ENCODE data around the gene CRISP1. TPM values are rescaled to one million over a fixed set of nuclear protein-coding genes. Genes with fewer than 3 reads are reported as not detected.

Gene CRISP1
- total and polyA plus RNA-seq, 2 donors (not counting 3 experiments of a cell fraction or from before 2014, with no cell fraction given): not detected

DNA sequence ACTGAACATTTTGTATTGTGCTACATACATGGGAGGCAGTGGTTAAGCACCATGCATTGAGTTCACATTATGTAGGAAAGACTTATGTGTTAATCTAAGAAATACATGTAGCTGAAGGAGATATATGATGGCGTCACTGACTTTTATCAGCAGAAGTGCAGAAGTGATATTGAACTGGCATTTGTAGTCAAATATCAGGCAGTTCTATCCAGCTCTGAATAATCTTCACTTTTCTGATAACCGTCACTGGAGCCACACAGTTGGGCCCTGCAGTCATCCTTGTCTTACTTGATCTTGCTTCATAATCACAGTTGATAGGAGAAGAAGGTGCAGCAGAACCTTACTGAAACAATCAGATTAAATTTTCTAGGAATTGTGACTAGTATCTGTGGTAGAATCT lies 26.4 kb downstream of the CRISP1 start:
- dilution Hi-C loops (cut with MboI; ENCODE audit: extremely low pct_ligation_motif_present, low sequenced_read_pairs) (no loop called here), intact Hi-C loops (cut with micrococcal nuclease) (no loop called here)
- Histone ChIP-seq H3K79me2 (ENCODE audit: control insufficient read depth, insufficient read depth, low read length) (no peaks in the 10 kb centered on the region), H4K20me1 (replicated peaks; ENCODE audit: control insufficient read depth, extremely low read depth, insufficient read depth, low read length) (no peaks in the 10 kb centered on the region), H3K9me3 (replicated peaks; ENCODE audit: control insufficient read depth, insufficient read depth, low read length) (no peaks in the 10 kb centered on the region), H3K27ac (ENCODE audit: insufficient read depth, low read depth, low read length) (no peak overlapping the region), H3K9me1 (replicated peaks; ENCODE audit: control insufficient read depth, extremely low read depth, insufficient read depth, low read length) (no peaks in the 10 kb centered on the region), H3K4me2 (ENCODE audit: insufficient read depth, low read length) (no peak overlapping the region), H3K36me3 (ENCODE audit: control insufficient read depth in 2 of 2, extremely low read depth in 1 of 2, insufficient read depth in 2 of 2, low read length in 2 of 2) (no peaks in the 10 kb centered on the region), H3K4me1 (ENCODE audit: control insufficient read depth, extremely low read depth, insufficient read depth, low read length) (no peaks in the 10 kb centered on the region), H3K9ac (replicated peaks; ENCODE audit: extremely low read depth, insufficient read depth, low read length) (no peak overlapping the region), H3K4me3 (replicated peaks in 1 of 3; ENCODE audit: insufficient read depth in 1 of 3, low read depth in 1 of 3, low read length in 3 of 3) (no peak overlapping the region), H2AFZ (ENCODE audit: low read depth, low read length) (no peak overlapping the region), H3K27me3 (ENCODE audit: control insufficient read depth in 2 of 2, insufficient read depth in 2 of 2, low read length in 2 of 2) (no peaks in the 10 kb centered on the region)
- no TSS peak for BruUV-seq (replicated peaks)
- no peak for TF ChIP-seq GATA2 (IDR thresholded peaks at IDR 0.05; ENCODE audit: insufficient read depth, insufficient read length, low read depth, low read length)
- TF ChIP-seq MYC (IDR thresholded peaks at IDR 0.05; ENCODE audit: low read depth, low read length): no peak
- FAIRE-seq: no peak
- POLR2A ChIA-PET: no interaction called here
- no peak for DNase-seq (ENCODE audit: low read depth, low spot score)
- CTCF ChIA-PET: no interaction called here

DNA sequence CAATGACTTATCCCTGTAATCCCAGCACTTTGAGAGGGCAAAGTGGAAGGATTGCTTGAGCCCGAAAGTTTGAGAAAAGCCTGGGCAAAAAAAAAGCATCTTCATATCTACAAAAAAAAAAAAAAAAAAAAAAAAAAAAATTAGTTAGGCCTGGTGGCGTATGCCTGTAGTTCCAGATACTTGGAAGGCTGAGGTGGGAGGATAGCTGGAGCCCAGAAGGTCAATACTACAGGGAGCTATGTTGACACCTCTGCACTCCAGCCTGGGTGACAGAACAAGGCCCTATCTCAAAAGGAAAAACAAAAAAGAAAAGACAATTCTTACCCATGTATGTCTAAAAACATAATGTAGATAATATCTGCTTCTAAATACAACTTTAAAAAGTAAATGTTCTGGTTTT lies 27.2 kb downstream of the CRISP1 start:
- Histone ChIP-seq H3K9me3 (replicated peaks; ENCODE audit: control insufficient read depth, insufficient read depth, low read length) (no peaks in the 10 kb centered on the region), H3K4me3 (replicated peaks in 1 of 3; ENCODE audit: insufficient read depth in 1 of 3, low read depth in 1 of 3, low read length in 3 of 3) (no peak overlapping the region), H3K9ac (replicated peaks; ENCODE audit: extremely low read depth, insufficient read depth, low read length) (no peak overlapping the region), H3K79me2 (ENCODE audit: control insufficient read depth, insufficient read depth, low read length) (no peaks in the 10 kb centered on the region), H3K9me1 (replicated peaks; ENCODE audit: control insufficient read depth, extremely low read depth, insufficient read depth, low read length) (no peaks in the 10 kb centered on the region), H3K4me2 (ENCODE audit: insufficient read depth, low read length) (no peak overlapping the region), H3K27me3 (ENCODE audit: control insufficient read depth in 2 of 2, insufficient read depth in 2 of 2, low read length in 2 of 2) (no peaks in the 10 kb centered on the region), H4K20me1 (replicated peaks; ENCODE audit: control insufficient read depth, extremely low read depth, insufficient read depth, low read length) (no peaks in the 10 kb centered on the region), H2AFZ (ENCODE audit: low read depth, low read length) (no peak overlapping the region), H3K36me3 (ENCODE audit: control insufficient read depth in 2 of 2, extremely low read depth in 1 of 2, insufficient read depth in 2 of 2, low read length in 2 of 2) (no peaks in the 10 kb centered on the region), H3K27ac (ENCODE audit: insufficient read depth, low read depth, low read length) (no peak overlapping the region), H3K4me1 (ENCODE audit: control insufficient read depth, extremely low read depth, insufficient read depth, low read length) (no peaks in the 10 kb centered on the region)
- no peak for DNase-seq (ENCODE audit: low read depth, low spot score)
- ChIA-PET CTCF (no interaction called here), POLR2A (interaction anchor here (0.6 kb wide), 1 partner anchor 884 kb away, joined by 3 read pairs; no protein-coding TSS in a partner anchor)
- intact Hi-C loops (cut with micrococcal nuclease) (no loop called here), dilution Hi-C loops (cut with MboI; ENCODE audit: extremely low pct_ligation_motif_present, low sequenced_read_pairs) (no loop called here)
- BruUV-seq (replicated peaks): no TSS peak
- FAIRE-seq: no peak
- TF ChIP-seq, protein P1, sequence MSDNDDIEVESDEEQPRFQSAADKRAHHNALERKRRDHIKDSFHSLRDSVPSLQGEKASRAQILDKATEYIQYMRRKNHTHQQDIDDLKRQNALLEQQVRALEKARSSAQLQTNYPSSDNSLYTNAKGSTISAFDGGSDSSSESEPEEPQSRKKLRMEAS (IDR thresholded peaks at IDR 0.05; ENCODE audit: insufficient read depth, insufficient read length): no peak
- TF ChIP-seq GATA2 (IDR thresholded peaks at IDR 0.05; ENCODE audit: insufficient read depth, insufficient read length, low read depth, low read length): no peak
- TF ChIP-seq, protein P2, sequence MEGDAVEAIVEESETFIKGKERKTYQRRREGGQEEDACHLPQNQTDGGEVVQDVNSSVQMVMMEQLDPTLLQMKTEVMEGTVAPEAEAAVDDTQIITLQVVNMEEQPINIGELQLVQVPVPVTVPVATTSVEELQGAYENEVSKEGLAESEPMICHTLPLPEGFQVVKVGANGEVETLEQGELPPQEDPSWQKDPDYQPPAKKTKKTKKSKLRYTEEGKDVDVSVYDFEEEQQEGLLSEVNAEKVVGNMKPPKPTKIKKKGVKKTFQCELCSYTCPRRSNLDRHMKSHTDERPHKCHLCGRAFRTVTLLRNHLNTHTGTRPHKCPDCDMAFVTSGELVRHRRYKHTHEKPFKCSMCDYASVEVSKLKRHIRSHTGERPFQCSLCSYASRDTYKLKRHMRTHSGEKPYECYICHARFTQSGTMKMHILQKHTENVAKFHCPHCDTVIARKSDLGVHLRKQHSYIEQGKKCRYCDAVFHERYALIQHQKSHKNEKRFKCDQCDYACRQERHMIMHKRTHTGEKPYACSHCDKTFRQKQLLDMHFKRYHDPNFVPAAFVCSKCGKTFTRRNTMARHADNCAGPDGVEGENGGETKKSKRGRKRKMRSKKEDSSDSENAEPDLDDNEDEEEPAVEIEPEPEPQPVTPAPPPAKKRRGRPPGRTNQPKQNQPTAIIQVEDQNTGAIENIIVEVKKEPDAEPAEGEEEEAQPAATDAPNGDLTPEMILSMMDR (IDR thresholded peaks at IDR 0.05; ENCODE audit: extremely low read depth in 1 of 2, insufficient read depth in 1 of 2, low read depth in 1 of 2, low read length in 2 of 2): no peak
- TF ChIP-seq FOS (IDR thresholded peaks at IDR 0.05; ENCODE audit: borderline replicate concordance, insufficient read depth, low read length): no peak
- TF ChIP-seq JUN (IDR thresholded peaks at IDR 0.05; ENCODE audit: borderline replicate concordance, insufficient read depth, insufficient read length, low read depth): no peak
- no peak for TF ChIP-seq EZH2 (IDR thresholded peaks at IDR 0.05; ENCODE audit: borderline replicate concordance, low read depth, low read length, severe bottlenecking)
- no peak for TF ChIP-seq MYC (IDR thresholded peaks at IDR 0.05; ENCODE audit: low read depth, low read length)
- TF ChIP-seq POLR2A (IDR thresholded peaks at IDR 0.05; ENCODE audit: low read depth, low read length): no peak
- TF ChIP-seq POLR2AphosphoS5 (IDR thresholded peaks at IDR 0.05; ENCODE audit: insufficient read depth, low read depth, low read length): no peak

Data from endothelial cell of umbilical vein (primary cell).